Heart right ventricle (tissue), 16 donors: ENCODE data around the gene ATP1A2. TPM values are rescaled to one million over a fixed set of nuclear protein-coding genes. Genes with fewer than 3 reads are reported as not detected.

Source experiments
- ATAC-seq, 8 donors: fragments of 200-7000 bp; cut with Tn5 transposase; one replicate each; pipeline ENCODE4 v1.9.1; 2020; ENCODE audit warnings: mild to moderate bottlenecking in 8 of 8, moderate library complexity in 8 of 8, moderate number of reproducible peaks in 1 of 8
- DNase-seq, 2 donors: peaks; one replicate each; pipeline ENCODE4 v3.0.0-alpha.2; 2020
- H3K27ac ChIP-seq, 10 donors: fragments of 200-600 bp; sonication (generic) in 2 of 10; one replicate each; pipeline versions ENCODE4 v1.5.0 to v1.8.0; 2020 to 2022; ENCODE audit warnings: mild to moderate bottlenecking in 3 of 10
- H3K27me3 ChIP-seq, 7 donors: fragments of 200-600 bp; one replicate each; pipeline ENCODE4 v1.8.0; 2021 to 2022; ENCODE audit warnings: mild to moderate bottlenecking in 2 of 7
- H3K36me3 ChIP-seq, 9 donors: fragments of 200-600 bp; sonication (generic) in 1 of 9; one replicate each; pipeline versions ENCODE4 v1.5.0 to v1.8.0; 2020 to 2022; ENCODE audit warnings: mild to moderate bottlenecking in 2 of 9
- H3K4me1 ChIP-seq, 9 donors: fragments of 200-600 bp; sonication (generic) in 1 of 9; one replicate each; pipeline versions ENCODE4 v1.5.0 to v1.8.0; 2020 to 2022; ENCODE audit warnings: mild to moderate bottlenecking in 4 of 9
- H3K4me3 ChIP-seq, 10 donors: fragments of 200-600 bp; sonication (generic) in 2 of 10; one replicate each; pipeline versions ENCODE4 v1.5.0 to v1.8.0; 2020 to 2022; ENCODE audit warnings: mild to moderate bottlenecking in 7 of 10, moderate library complexity in 2 of 10
- H3K9me3 ChIP-seq, 11 donors: fragments of 200-600 bp in 10 of 11; sonication (generic) in 2 of 11; one replicate each; pipeline versions ENCODE4 v1.5.0 to v1.8.0; 2013 to 2022; ENCODE audit warnings: mild to moderate bottlenecking in 2 of 11, control low read depth in 1 of 11, moderate library complexity in 1 of 11
- WGBS, 2 donors: extraction: QIAGEN DNeasy Blood & Tissue Kit; methylation state at CpG; one replicate each; pipeline ENCODE4 v1.1.7; 2013; ENCODE audit warnings: inconsistent platforms in 1 of 2; 5-methylcytosine and 5-hydroxymethylcytosine counted together
- intact Hi-C, 10 donors: fragments of 100-400 bp; cut with DNase I; formaldehyde crosslinking; loops; one replicate each; pipeline versions ENCODE4 v1.11.1 to v1.14.2; 2022
- polyA plus RNA-seq, 2 donors: library from polyadenylated mRNA; stranded (reverse); fragments of 200-250 nt; gene quantifications; one replicate each; pipeline ENCODE4 v1.2.3, GENCODE V29; 2013
- total RNA-seq, 10 donors: library from RNA; stranded (reverse); fragmentation: NEBNext Ultra II Directional in 3 of 10; extraction: Animal tissue kit (Norgen Biotek cat#: 25700) in 3 of 10; gene quantifications; one replicate each; pipeline versions ENCODE4 v1.2.1 to v1.2.4, GENCODE V29; 2021 to 2023
- TF ChIP-seq, protein P1 (sequence below), 9 donors: fragments of 200-600 bp; sonication (generic) in 2 of 9; IDR thresholded peaks; one replicate each; pipeline versions ENCODE4 v1.5.0 to v1.8.0; 2021 to 2022; ENCODE audit warnings: antibody characterized with exemption in 9 of 9, mild to moderate bottlenecking in 5 of 9, moderate library complexity in 1 of 9
- donor health status: Arrhythmogenic right ventricular cardiomyopathy.
- donor health status: ischemic (EF 13 %, LVEDD 7.1; RV severe dilation, severe dysfunction).
- donor health status: healthy with polysubstance abuse.
- donor health status: DM: no; HTN: yes; CAD: no.
- donor health status: DM: no; HTN: no; CAD: no.
- donor health status: ischemic (EF 25% LVEDD 6.9; RV normal size, moderate dysfunction).
- donor health status: ischemic (EF 25% LVEDD 5.7; RV mildly dilated, moderate dysfunction).
- donor health status: healthy.
- donor health status: DM: yes; HTN: yes; CAD: no.
- donor health status: Ischemic cardiomyopathy.
- donor health status: ischemic (EF 35%, LVEDD 5.7; RV mildly dilated, moderate dysfunction).
- donor health status: nonischemic (EF 11% LVEDD 7.7; RV severe dilation, severe dysfunction).
- donor health status: DM: yes; HTN: yes; CAD: no.
- donor health status: PGD.
- donor health status: ischemic (EF 29% LVEDD 5.4; RV normal size, mild dysfunction).
- donor health status: nonischemic (EF 23%, LVEDD 6.1; RV moderate dilation, normal function).

The ATP1A2 gene
- total and polyA plus RNA-seq, 12 donors = 14.2 to 342 (median 190) TPM

GRCh38 chr1:160149233-160149632 is 33.7 kb downstream of the ATP1A2 start:
- Histone ChIP-seq H3K4me1 (peaks cover 0 to 20% (median 0%) of the 10 kb centered on the region in 9 donors), H3K9me3 (no peaks in the 10 kb centered on the region), H3K27ac (no peak overlapping the region), H3K4me3 (no peak overlapping the region), H3K36me3 (no peaks in the 10 kb centered on the region), H3K27me3 (no peaks in the 10 kb centered on the region)
- ATAC-seq = no peak
- no peak for DNase-seq
- TF ChIP-seq, protein P1, sequence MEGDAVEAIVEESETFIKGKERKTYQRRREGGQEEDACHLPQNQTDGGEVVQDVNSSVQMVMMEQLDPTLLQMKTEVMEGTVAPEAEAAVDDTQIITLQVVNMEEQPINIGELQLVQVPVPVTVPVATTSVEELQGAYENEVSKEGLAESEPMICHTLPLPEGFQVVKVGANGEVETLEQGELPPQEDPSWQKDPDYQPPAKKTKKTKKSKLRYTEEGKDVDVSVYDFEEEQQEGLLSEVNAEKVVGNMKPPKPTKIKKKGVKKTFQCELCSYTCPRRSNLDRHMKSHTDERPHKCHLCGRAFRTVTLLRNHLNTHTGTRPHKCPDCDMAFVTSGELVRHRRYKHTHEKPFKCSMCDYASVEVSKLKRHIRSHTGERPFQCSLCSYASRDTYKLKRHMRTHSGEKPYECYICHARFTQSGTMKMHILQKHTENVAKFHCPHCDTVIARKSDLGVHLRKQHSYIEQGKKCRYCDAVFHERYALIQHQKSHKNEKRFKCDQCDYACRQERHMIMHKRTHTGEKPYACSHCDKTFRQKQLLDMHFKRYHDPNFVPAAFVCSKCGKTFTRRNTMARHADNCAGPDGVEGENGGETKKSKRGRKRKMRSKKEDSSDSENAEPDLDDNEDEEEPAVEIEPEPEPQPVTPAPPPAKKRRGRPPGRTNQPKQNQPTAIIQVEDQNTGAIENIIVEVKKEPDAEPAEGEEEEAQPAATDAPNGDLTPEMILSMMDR (IDR thresholded peaks at IDR 0.05) = no peak
- intact Hi-C loops = loop anchor here in 1 of 10 donors (2.0 kb wide), 1 partner anchor 20 kb away; no protein-coding TSS in a partner anchor

DNA sequence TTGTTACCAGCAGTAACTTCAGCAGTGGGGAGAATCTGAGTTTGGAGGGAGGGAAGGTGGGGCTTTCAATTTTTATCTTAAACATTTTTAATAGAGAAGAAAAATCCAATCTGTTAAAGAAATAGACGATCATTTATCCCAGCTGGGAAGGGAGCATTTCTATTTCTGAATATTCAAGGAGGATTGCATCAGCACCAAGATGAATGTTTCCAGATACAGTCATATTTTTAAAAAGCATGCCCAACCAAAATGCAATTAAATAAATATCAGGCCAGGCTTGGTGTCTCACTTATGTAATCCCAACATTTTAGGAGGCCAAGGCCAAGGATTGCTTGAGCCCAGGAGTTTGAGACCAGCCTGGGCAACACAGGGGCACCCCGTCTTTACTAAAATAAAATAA is 34.2 kb downstream of the ATP1A2 start:
- ATAC-seq = no peak
- peaks cover 0 to 20% (median 0%) of the 10 kb centered on the region in 9 donors for H3K4me1 ChIP-seq
- DNase-seq = no peak
- intact Hi-C loops = loop anchor here in 1 of 10 donors (2.0 kb wide), 1 partner anchor 19 kb away; no protein-coding TSS in a partner anchor
- no peaks in the 10 kb centered on the region for H3K27me3 ChIP-seq
- TF ChIP-seq, protein P1 (IDR thresholded peaks at IDR 0.05) = no peak
- no peak overlapping the region for H3K4me3 ChIP-seq
- H3K9me3 ChIP-seq = no peaks in the 10 kb centered on the region
- H3K36me3 ChIP-seq = no peaks in the 10 kb centered on the region
- no peak overlapping the region for H3K27ac ChIP-seq
- 66 to 69% methylated on average over 2 of the region's 2 CpGs for WGBS, 2 donors

DNA sequence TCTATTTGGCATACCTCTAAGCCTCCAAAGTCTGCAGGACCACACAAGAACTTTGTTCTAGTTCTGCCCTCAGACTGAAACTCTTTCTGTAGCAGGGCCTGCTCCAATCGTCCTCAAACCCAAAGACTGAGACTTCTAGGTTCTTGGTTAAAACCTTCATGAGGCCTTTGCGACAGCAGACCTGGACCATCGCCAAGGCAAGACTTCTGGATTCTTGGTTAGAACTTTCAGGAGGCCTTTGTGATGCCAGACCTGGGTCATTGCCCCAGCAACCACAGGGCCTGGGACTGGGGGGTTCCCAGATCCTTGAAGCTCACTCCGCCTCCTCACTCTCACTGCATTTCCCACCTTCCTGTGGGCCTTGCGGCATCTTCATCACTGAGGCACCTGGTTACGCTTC is 35.7 kb downstream of the ATP1A2 start, which contains the start of gene ATP1A4:
TSS of gene ATP1A4 (plus strand) at position 301 of the 400 bp plus-strand sequence. CDS start 438 bp downstream, outside the sequence.
- DNase-seq = no peak
- Histone ChIP-seq H3K9me3 (no peaks in the 10 kb centered on the region), H3K27me3 (no peaks in the 10 kb centered on the region), H3K4me1 (peaks cover 0 to 20% (median 0%) of the 10 kb centered on the region in 9 donors), H3K4me3 (no peak within 1 kb of the TSS), H3K36me3 (no peaks in the 10 kb centered on the region), H3K27ac (no peak within 1 kb of the TSS)
- peak in 1 of 8 donors; percentile 7 for ATAC-seq
- WGBS, 2 donors = 92 to 93% methylated on average over 6 of the region's 6 CpGs
- intact Hi-C loops = no loop called here
- TF ChIP-seq, protein P1 (IDR thresholded peaks at IDR 0.05) = no peak

- intact Hi-C loops = no loop called here
- H3K9me3 ChIP-seq = no peaks in the 10 kb centered on the region
- TF ChIP-seq, protein P1 (IDR thresholded peaks at IDR 0.05) = no peak
- no peak overlapping the region for H3K27ac ChIP-seq
- WGBS, 2 donors = 79 to 88% methylated on average over 3 of the region's 3 CpGs
- ATAC-seq (no peak), DNase-seq (no peak)
- peaks cover 0 to 4% (median 0%) of the 10 kb centered on the region in 9 donors for H3K4me1 ChIP-seq
- no peak overlapping the region for H3K4me3 ChIP-seq
- no peaks in the 10 kb centered on the region for H3K27me3 ChIP-seq
- H3K36me3 ChIP-seq = no peaks in the 10 kb centered on the region
These were observed 39.2 kb downstream of the ATP1A2 start for GRCh38 chr1:160154790-160155189.
